Astrocyte of the spinal cord (primary cell): ENCODE measurements around the gene OSBPL5.

Experiments
- DNase-seq: peaks from one replicate; pipeline ENCODE4 v3.0.0; 2011; ENCODE audit warnings: low read depth, low spot score
- H3K4me3 ChIP-seq: 2 replicates; pipeline ENCODE4 v1.5.1; 2011; ENCODE audit warnings: low read depth, mild to moderate bottlenecking, low read length, moderate library complexity
- CTCF ChIP-seq: IDR thresholded peaks from 2 replicates; pipeline ENCODE4 v1.5.1; 2012; ENCODE audit warnings: low read depth, mild to moderate bottlenecking, low read length, inconsistent platforms
- in situ Hi-C: cut with HindIII; loops from 2 replicates; pipeline ENCODE4 v1.10.0; 2017; ENCODE audit warnings: low sequenced_read_pairs

The OSBPL5 gene

DNA sequence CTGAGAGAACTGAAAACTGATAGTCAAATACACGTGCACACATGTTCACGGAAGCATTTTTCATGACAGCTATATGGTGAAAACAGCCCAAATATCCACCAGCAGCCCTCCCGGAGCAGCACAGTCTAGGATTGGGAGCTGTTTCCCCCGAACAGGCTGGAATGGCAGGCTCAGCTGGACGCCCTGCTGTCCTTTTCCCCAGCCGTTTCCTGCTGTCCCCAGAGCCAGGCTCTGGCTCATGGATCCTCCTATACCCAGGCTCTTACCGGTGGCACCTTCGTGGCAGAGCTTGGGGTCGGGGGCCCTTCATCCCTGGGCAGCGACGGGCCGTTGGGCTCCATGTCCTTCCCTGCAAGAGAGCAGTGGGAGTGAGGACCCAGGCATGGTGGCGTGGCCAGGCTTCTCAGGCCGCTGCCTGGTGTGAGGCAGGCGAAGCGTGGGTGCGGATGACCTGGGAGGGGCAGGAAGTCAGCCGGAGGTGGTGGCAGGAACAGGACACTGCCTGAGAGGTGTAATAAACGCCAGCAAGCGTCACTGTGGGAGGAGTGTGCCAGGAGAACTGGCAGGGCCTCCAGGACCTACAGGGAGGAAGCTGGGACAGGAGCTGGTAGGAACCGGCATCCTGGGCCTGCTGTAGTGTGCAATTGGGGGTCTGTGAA is 38.8 kb downstream of the OSBPL5 start:
- no peak overlapping the region for H3K4me3 ChIP-seq
- in situ Hi-C loops = no loop called here
- no peak for DNase-seq
- TF ChIP-seq CTCF = no peak

GRCh38 chr11:3124821-3125220 is 40.3 kb downstream of the OSBPL5 start:
- in situ Hi-C loops = no loop called here
- H3K4me3 ChIP-seq = no peak overlapping the region
- no peak for DNase-seq
- TF ChIP-seq CTCF = peak; percentile 0

GRCh38 chr11:3123761-3124733 is 41.1 kb downstream of the OSBPL5 start:
- in situ Hi-C loops = no loop called here
- TF ChIP-seq CTCF = peak; percentile 3
- H3K4me3 ChIP-seq = no peak overlapping the region
- peak; percentile 95 for DNase-seq

DNA sequence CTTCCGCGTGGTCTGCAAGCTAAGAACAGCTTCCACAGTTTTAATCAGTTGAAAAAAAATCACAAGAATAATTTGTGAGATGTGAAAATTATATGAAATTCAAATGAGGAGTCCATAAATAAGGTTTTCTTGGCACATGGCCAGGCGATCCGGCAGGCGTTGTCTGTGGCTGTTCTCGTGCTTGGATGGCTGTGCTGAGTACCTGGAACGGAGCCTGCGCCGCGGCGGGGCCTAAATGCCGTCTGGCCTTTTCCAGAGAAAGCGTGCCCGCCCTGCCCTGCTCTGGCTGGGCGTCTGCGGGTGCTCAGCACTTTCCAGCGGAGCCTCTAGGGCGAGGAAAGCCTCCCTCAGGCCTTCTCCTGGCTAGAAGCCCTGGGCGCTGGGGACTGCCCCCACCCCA is 41.8 kb downstream of the OSBPL5 start:
- in situ Hi-C loops = no loop called here
- H3K4me3 ChIP-seq = no peak overlapping the region
- TF ChIP-seq CTCF = no peak
- DNase-seq = no peak

DNA sequence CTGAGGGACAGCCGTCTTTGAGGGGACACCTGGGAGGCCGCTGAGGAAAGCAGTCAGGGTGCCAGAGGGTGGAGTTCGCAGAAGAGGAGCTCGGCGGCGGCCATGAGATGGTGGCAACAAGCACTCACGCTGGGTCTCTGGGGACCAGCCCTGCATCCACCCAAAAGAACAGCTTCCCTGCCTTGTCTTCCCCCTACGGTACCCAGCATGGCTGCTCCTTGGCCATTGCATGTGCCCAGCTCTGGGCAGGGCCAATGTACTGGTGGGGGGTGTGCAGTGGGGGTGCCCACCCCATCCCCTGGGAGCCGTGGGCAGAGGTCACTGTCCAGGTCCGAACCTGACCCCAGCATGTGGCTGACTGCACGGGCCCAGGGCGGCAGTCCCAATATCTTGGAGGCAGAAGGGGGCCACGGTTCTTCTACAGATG is 42.3 kb downstream of the OSBPL5 start:
- in situ Hi-C loops = no loop called here
- no peak for TF ChIP-seq CTCF

GRCh38 chr11:3121931-3122774 is 43.0 kb downstream of the OSBPL5 start:
- no peak for TF ChIP-seq CTCF

More for the DNA sequence above, 42.3 kb downstream of the OSBPL5 start:
- H3K4me3 ChIP-seq = no peak overlapping the region
- DNase-seq = no peak

More at GRCh38 chr11:3121931-3122774, 43.0 kb downstream of the OSBPL5 start:
- no peak for DNase-seq
- H3K4me3 ChIP-seq = no peak overlapping the region
- in situ Hi-C loops = no loop called here
